ENCODE measurements around the gene RPLP1.

Gene RPLP1

DNA sequence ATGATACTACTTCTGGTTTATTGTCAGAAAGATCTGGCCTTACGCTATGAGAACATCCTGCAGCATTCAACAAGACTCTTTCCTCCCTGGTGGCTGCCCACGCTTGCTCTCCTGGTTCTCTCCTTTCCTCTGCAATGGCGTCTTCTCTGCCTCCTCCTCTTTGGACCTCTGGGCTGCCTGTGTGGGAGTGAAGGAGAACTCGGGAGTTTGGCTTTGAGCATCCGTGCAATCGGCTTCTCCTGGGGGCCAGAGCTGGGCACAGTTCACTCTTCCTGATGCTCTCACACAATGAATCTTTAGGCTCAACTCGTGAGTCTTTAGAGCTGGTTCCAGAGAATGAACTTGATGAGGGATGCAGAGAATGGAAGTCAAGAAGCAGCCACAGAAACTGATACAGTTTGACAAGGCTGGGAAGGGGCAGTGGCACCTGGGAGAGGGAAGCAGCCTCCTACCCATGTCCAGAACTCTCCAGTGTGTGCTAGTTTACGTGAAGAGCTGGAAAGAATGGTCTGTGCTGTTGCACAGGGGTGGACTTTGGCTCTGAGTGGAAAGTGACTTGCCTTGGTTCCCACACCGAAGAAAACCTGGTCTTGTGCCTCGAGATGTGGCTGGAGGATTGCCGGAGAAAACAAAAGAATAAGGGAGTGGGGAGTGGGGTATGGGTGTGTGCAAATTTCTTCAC lies 37.9 kb downstream of the RPLP1 start:
- H3K27me3 ChIP-seq (ENCODE audit: insufficient read depth, low read length), result peaks cover 5% of the 10 kb centered on the region
- no peaks in the 10 kb centered on the region for H3K79me2 ChIP-seq (ENCODE audit: insufficient read depth, low read length)
- TF ChIP-seq, protein P1, sequence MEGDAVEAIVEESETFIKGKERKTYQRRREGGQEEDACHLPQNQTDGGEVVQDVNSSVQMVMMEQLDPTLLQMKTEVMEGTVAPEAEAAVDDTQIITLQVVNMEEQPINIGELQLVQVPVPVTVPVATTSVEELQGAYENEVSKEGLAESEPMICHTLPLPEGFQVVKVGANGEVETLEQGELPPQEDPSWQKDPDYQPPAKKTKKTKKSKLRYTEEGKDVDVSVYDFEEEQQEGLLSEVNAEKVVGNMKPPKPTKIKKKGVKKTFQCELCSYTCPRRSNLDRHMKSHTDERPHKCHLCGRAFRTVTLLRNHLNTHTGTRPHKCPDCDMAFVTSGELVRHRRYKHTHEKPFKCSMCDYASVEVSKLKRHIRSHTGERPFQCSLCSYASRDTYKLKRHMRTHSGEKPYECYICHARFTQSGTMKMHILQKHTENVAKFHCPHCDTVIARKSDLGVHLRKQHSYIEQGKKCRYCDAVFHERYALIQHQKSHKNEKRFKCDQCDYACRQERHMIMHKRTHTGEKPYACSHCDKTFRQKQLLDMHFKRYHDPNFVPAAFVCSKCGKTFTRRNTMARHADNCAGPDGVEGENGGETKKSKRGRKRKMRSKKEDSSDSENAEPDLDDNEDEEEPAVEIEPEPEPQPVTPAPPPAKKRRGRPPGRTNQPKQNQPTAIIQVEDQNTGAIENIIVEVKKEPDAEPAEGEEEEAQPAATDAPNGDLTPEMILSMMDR (IDR thresholded peaks at IDR 0.05; ENCODE audit: low read length), result no peak
- TF ChIP-seq EZH2 (IDR thresholded peaks at IDR 0.05; ENCODE audit: borderline replicate concordance, low read length), result no peak
- H3F3A ChIP-seq (ENCODE audit: insufficient read depth, low read length), result no peaks in the 10 kb centered on the region
- H3K4me1 ChIP-seq (ENCODE audit: insufficient read depth, low read length, severe bottlenecking), result no peaks in the 10 kb centered on the region
- no peak overlapping the region for H3K9ac ChIP-seq (ENCODE audit: low read length)
- H3K9me2 ChIP-seq (ENCODE audit: low read depth, low read length), result no peaks in the 10 kb centered on the region
- no peak overlapping the region for H3K4me3 ChIP-seq (ENCODE audit: low read depth, low read length, poor library complexity, severe bottlenecking)
- no peak overlapping the region for H2AFZ ChIP-seq (ENCODE audit: low read length)
- H3K27ac ChIP-seq (ENCODE audit: low read depth, low read length, poor library complexity, severe bottlenecking), result no peak overlapping the region
- H3K9me3 ChIP-seq (ENCODE audit: low read length), result 0 out of 2 replicates have a peak, but pooled peaks cover 3% of the 10 kb centered on the region
- H3K4me2 ChIP-seq (ENCODE audit: low read length), result no peak overlapping the region
- no peaks in the 10 kb centered on the region for H3K36me3 ChIP-seq (ENCODE audit: insufficient read depth, low read length)
- H4K20me1 ChIP-seq (ENCODE audit: insufficient read depth, low read length), result no peaks in the 10 kb centered on the region

DNA sequence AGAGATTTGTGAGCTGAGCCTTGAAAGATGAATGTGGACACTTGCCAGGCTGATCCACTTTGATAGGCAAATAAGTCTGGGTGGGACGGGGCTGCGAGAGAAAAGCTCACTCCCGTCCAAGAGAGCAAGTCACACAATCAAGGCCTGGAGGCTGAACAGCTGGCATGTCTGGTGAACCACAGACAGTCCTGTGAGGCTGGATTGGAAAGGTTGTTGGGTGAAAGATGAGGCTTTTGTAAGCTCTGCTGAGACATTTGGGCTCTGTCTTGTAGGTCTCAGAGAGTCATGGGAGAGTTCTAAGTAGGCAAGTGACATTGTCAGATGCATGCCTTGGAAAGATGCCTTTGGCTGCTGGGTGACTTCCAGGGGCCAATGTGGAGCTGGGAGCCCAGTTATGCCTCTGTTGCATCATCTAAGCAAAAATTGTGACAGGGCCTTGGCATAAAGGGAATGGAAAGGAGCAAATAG lies 38.5 kb downstream of the RPLP1 start:
- H3K36me3 ChIP-seq (ENCODE audit: insufficient read depth, low read length), result no peaks in the 10 kb centered on the region
- no peak overlapping the region for H3K9ac ChIP-seq (ENCODE audit: low read length)
- 0 out of 2 replicates have a peak, but pooled peaks cover 3% of the 10 kb centered on the region for H3K9me3 ChIP-seq (ENCODE audit: low read length)
- no peak overlapping the region for H3K4me3 ChIP-seq (ENCODE audit: low read depth, low read length, poor library complexity, severe bottlenecking)
- H3K79me2 ChIP-seq (ENCODE audit: insufficient read depth, low read length), result no peaks in the 10 kb centered on the region
- H3K4me1 ChIP-seq (ENCODE audit: insufficient read depth, low read length, severe bottlenecking), result no peaks in the 10 kb centered on the region
- H3K9me2 ChIP-seq (ENCODE audit: low read depth, low read length), result no peaks in the 10 kb centered on the region
- no peaks in the 10 kb centered on the region for H3F3A ChIP-seq (ENCODE audit: insufficient read depth, low read length)
- no peak overlapping the region for H2AFZ ChIP-seq (ENCODE audit: low read length)
- no peak for TF ChIP-seq EZH2 (IDR thresholded peaks at IDR 0.05; ENCODE audit: borderline replicate concordance, low read length)
- TF ChIP-seq, protein P1 (IDR thresholded peaks at IDR 0.05; ENCODE audit: low read length), result no peak
- peaks cover 5% of the 10 kb centered on the region for H3K27me3 ChIP-seq (ENCODE audit: insufficient read depth, low read length)
- H3K27ac ChIP-seq (ENCODE audit: low read depth, low read length, poor library complexity, severe bottlenecking), result no peak overlapping the region
- no peaks in the 10 kb centered on the region for H4K20me1 ChIP-seq (ENCODE audit: insufficient read depth, low read length)
- no peak overlapping the region for H3K4me2 ChIP-seq (ENCODE audit: low read length)

DNA sequence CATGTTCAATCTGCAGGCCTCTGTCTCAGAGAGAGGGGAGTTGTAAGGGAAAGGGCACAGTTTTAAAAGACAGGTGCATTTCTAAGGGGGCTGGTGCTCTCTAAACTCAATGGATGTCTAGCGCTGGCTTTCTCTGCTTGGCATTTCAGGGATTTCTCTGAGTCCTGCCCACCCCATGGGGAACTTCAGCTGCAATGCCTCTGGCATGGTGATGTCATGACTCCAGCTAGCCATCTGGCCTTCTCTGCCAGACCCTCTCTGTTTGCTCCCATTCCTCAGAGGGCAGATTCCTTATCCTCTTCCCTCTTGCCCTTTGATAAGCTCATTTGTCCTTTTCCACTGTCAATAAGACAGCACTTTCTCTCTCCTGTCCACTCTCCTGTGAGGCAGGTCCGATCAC lies 40.8 kb downstream of the RPLP1 start:
- Histone ChIP-seq H3K36me3 (ENCODE audit: insufficient read depth, low read length) (no peaks in the 10 kb centered on the region), H3K27ac (ENCODE audit: low read depth, low read length, poor library complexity, severe bottlenecking) (no peak overlapping the region), H3K4me1 (ENCODE audit: insufficient read depth, low read length, severe bottlenecking) (no peaks in the 10 kb centered on the region), H4K20me1 (ENCODE audit: insufficient read depth, low read length) (no peaks in the 10 kb centered on the region), H3K4me3 (ENCODE audit: low read depth, low read length, poor library complexity, severe bottlenecking) (no peak overlapping the region), H3K9me3 (ENCODE audit: low read length) (0 out of 2 replicates have a peak, but pooled peaks cover 3% of the 10 kb centered on the region), H3F3A (ENCODE audit: insufficient read depth, low read length) (no peaks in the 10 kb centered on the region), H3K27me3 (ENCODE audit: insufficient read depth, low read length) (peaks cover 5% of the 10 kb centered on the region), H3K79me2 (ENCODE audit: insufficient read depth, low read length) (no peaks in the 10 kb centered on the region), H3K9me2 (ENCODE audit: low read depth, low read length) (no peaks in the 10 kb centered on the region), H3K4me2 (ENCODE audit: low read length) (no peak overlapping the region), H2AFZ (ENCODE audit: low read length) (no peak overlapping the region), H3K9ac (ENCODE audit: low read length) (no peak overlapping the region)
- no peak for TF ChIP-seq EZH2 (IDR thresholded peaks at IDR 0.05; ENCODE audit: borderline replicate concordance, low read length)
- TF ChIP-seq, protein P1 (IDR thresholded peaks at IDR 0.05; ENCODE audit: low read length), result no peak

Measured in OCI-LY1 (cell line).